K562 (cell line): ENCODE data around the gene MBD5. TPM values are rescaled to one million over a fixed set of nuclear protein-coding genes. Genes with fewer than 3 reads are reported as not detected.
A peak's percentile ranks its signal among the peaks of the same experiment; 100 is the strongest.

ENCODE experiments used
- BCL6 ChIP-seq: fragments of 250-450 bp; sonication (Bioruptor Pico); IDR thresholded peaks from 2 replicates; pipeline ENCODE4 v1.4.0; 2020
- BRCA1 ChIP-seq, 2 experiments: fragments of 450-650 bp in 1 of 2; sonication (generic) in 1 of 2; formaldehyde crosslinking in 1 of 2; IDR thresholded peaks; 2 replicates each; pipeline versions ENCODE4 v1.5.0 to v1.6.1; 2017 to 2020; ENCODE audit warnings: mild to moderate bottlenecking in 1 of 2, missing genetic modification reagents in 1 of 2
- CREB1 ChIP-seq, 2 experiments: sonication (generic) in 1 of 2; formaldehyde crosslinking in 1 of 2; IDR thresholded peaks; 2 replicates each; pipeline versions ENCODE4 v1.6.1 to v1.8.0; 2012 to 2022; ENCODE audit warnings: inconsistent platforms in 1 of 2, mild to moderate bottlenecking in 1 of 2, missing genetic modification reagents in 1 of 2, moderate library complexity in 1 of 2
- CXXC5 ChIP-seq: fragments of 250-450 bp; sonication (Bioruptor Pico); IDR thresholded peaks from 2 replicates; pipeline ENCODE4 v1.8.0; 2022; ENCODE audit warnings: inconsistent platforms, mild to moderate bottlenecking, moderate library complexity
- ELF1 ChIP-seq: fragments of 200-800 bp; sonication (Bioruptor generic); IDR thresholded peaks from 2 replicates; pipeline ENCODE4 v1.6.1; 2016; ENCODE audit warnings: missing genetic modification characterization, missing compliant biosample characterization
- FOXA1 ChIP-seq: fragments of 450-650 bp; IDR thresholded peaks from 2 replicates; pipeline ENCODE4 v1.6.1; 2016; ENCODE audit warnings: mild to moderate bottlenecking, borderline replicate concordance
- GTF2A2 ChIP-seq: IDR thresholded peaks from 2 replicates; pipeline ENCODE4 v1.6.1; 2016; ENCODE audit warnings: mild to moderate bottlenecking, missing genetic modification characterization, missing compliant biosample characterization
- MCM3 ChIP-seq: fragments of 450-650 bp; IDR thresholded peaks from 2 replicates; pipeline ENCODE4 v1.6.1; 2016
- MECOM ChIP-seq: fragments of 250-450 bp; sonication (Bioruptor Pico); IDR thresholded peaks from 2 replicates; pipeline ENCODE4 v1.8.0; 2022; ENCODE audit warnings: inconsistent platforms
- MEIS2 ChIP-seq: fragments of 450-650 bp; IDR thresholded peaks from 2 replicates; pipeline ENCODE4 v1.6.1; 2014; ENCODE audit warnings: mild to moderate bottlenecking; ENCODE audit not compliant: partially characterized antibody
- MTF1 ChIP-seq: fragments of 250-450 bp; sonication (Bioruptor Pico); IDR thresholded peaks from 2 replicates; pipeline ENCODE4 v1.9.0; 2021; ENCODE audit warnings: moderate library complexity, mild to moderate bottlenecking, inconsistent platforms, borderline replicate concordance
- PHB ChIP-seq: fragments of 250-450 bp; sonication (Bioruptor Pico); IDR thresholded peaks from 2 replicates; pipeline ENCODE4 v1.5.0; 2021
- RBM34 ChIP-seq: fragments of 200-400 bp; formaldehyde crosslinking; IDR thresholded peaks from 2 replicates; pipeline ENCODE4 v1.6.1; 2018; ENCODE audit warnings: low read length, borderline replicate concordance; ENCODE audit not compliant: insufficient read depth
- SMAD4 ChIP-seq: fragments of 250-450 bp; sonication (Bioruptor Pico); conservative IDR thresholded peaks from 2 replicates; pipeline ENCODE4 v1.8.0; 2021; ENCODE audit warnings: inconsistent platforms, mild to moderate bottlenecking, moderate library complexity
- SNRNP70 ChIP-seq: fragments of 200-400 bp; formaldehyde crosslinking; optimal IDR thresholded peaks from 2 replicates; pipeline ENCODE3; 2017; ENCODE audit warnings: low read depth, low read length
- TAF1 ChIP-seq: IDR thresholded peaks from 2 replicates; pipeline ENCODE4 v1.6.1; 2011; ENCODE audit warnings: mild to moderate bottlenecking, low read length, moderate library complexity; ENCODE audit not compliant: insufficient read depth, control insufficient read depth, severe bottlenecking; ENCODE audit errors: extremely low read depth
- TEAD2 ChIP-seq: fragments of 450-650 bp; IDR thresholded peaks from 2 replicates; pipeline ENCODE4 v1.6.1; 2016; ENCODE audit warnings: missing genetic modification characterization, control low read depth, missing compliant biosample characterization
- THRAP3 ChIP-seq: fragments of 450-650 bp; IDR thresholded peaks from 2 replicates; pipeline ENCODE4 v1.6.1; 2016; ENCODE audit warnings: mild to moderate bottlenecking, inconsistent platforms, borderline replicate concordance
- XRCC4 ChIP-seq: IDR thresholded peaks from one replicate; pipeline ENCODE4 v1.6.1; 2011; ENCODE audit not compliant: insufficient read depth, insufficient read length; ENCODE audit errors: extremely low read depth
- XRCC5 ChIP-seq: fragments of 200-400 bp; formaldehyde crosslinking; IDR thresholded peaks from 2 replicates; pipeline ENCODE4 v1.6.1; 2017; ENCODE audit warnings: low read depth, mild to moderate bottlenecking, low read length
- ZFP1 ChIP-seq: fragments of 450-650 bp; formaldehyde crosslinking; IDR thresholded peaks from 2 replicates; pipeline ENCODE4 v1.4.0; 2020; ENCODE audit warnings: mild to moderate bottlenecking, mixed read lengths
- ZKSCAN1 ChIP-seq: fragments of 150-350 bp; IDR thresholded peaks from 2 replicates; pipeline ENCODE4 v1.6.1; 2016; ENCODE audit warnings: low read depth, low read length
- ZNF124 ChIP-seq: sonication (generic); formaldehyde crosslinking; IDR thresholded peaks from 2 replicates; pipeline ENCODE4 v1.8.1; 2022; ENCODE audit warnings: missing genetic modification reagents
- ZNF212 ChIP-seq: fragments of 450-650 bp; formaldehyde crosslinking; IDR thresholded peaks from 2 replicates; pipeline ENCODE4 v1.4.0; 2020; ENCODE audit warnings: mild to moderate bottlenecking
- ZNF316 ChIP-seq: fragments of 450-650 bp; IDR thresholded peaks from 2 replicates; pipeline ENCODE4 v1.6.1; 2016
- ZNF324 ChIP-seq: fragments of 250-450 bp; sonication (Bioruptor Pico); IDR thresholded peaks from 2 replicates; pipeline ENCODE4 v1.4.0; 2020; ENCODE audit warnings: mild to moderate bottlenecking
- ZNF551 ChIP-seq: fragments of 250-450 bp; sonication (Bioruptor Pico); IDR thresholded peaks from 2 replicates; pipeline ENCODE4 v1.5.0; 2021; ENCODE audit warnings: mild to moderate bottlenecking, moderate library complexity
- ZSCAN29 ChIP-seq: fragments of 450-650 bp; IDR thresholded peaks from 2 replicates; pipeline ENCODE4 v1.6.1; 2017
- polyA plus RNA-seq, 8 experiments: library from polyadenylated mRNA; depleted of rRNA in 4 of 8; stranded (reverse) in 5 of 8; unstranded in 3 of 8; fragments of >200 nt; fragmentation: Nextera tagmentation in 2 of 8; fragmentation: Illumina TruSeq in 1 of 8; extraction: Ambion mirVana in 2 of 8; extraction: Trizol in 1 of 8; gene quantifications; 2 replicates each; pipeline versions ENCODE4 v1.2.1 to v1.2.3, GENCODE V29; 2011 to 2014; ENCODE audit warnings: inconsistent platforms in 1 of 8, missing spikeins in 1 of 8
- total RNA-seq, 7 experiments: library from RNA; depleted of rRNA in 6 of 7; stranded (reverse); fragments of >200 nt in 6 of 7; fragmentation: Illumina TruSeq in 2 of 7; extraction: Trizol in 2 of 7; gene quantifications; 2 replicates each; pipeline versions ENCODE4 v1.2.1 to v1.2.3, GENCODE V29; 2011 to 2021; ENCODE audit warnings: low replicate concordance in 1 of 7
- TF ChIP-seq, protein P1 (sequence below): fragments of 250-450 bp; sonication (Bioruptor Pico); IDR thresholded peaks from 2 replicates; pipeline ENCODE4 v1.4.0; 2020; ENCODE audit warnings: mild to moderate bottlenecking, moderate library complexity

The MBD5 gene
- total and polyA plus RNA-seq, 9 of the 15 experiments (the other 6 are each of a cell fraction or from before 2014, with no cell fraction given): 3.4 to 14.5 (median 9.0) TPM

DNA sequence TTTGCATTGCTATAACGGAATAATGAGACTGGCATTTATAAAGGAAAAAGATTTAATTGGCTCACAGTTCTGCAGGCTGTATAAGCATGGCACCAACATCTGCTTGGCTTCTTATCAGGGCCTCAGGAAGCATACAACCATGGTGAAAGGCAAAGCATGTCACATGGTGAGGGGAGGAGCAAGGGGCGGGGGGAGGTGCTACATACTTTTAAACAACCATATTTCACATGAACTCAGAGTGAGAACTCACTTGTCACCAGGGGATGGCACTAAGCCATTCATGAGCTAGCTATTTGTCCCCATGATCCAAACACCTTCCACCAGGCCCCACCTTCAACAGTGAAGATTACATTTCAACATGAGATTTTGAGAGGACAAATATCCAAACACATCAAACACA is 188.7 kb downstream of the MBD5 start (continued):
- TF ChIP-seq ZSCAN29 (no peak), ZKSCAN1 (no peak), SNRNP70 (no peak), TEAD2 (no peak), CREB1 (IDR thresholded peaks at IDR 0.05) (no peak), CREB1 (CRISPR knock-in tag; IDR thresholded peaks at IDR 0.05) (no peak), MTF1 (no peak), TAF1 (no peak), MEIS2 (peak; percentile 72), XRCC5 (no peak), FOXA1 (no peak), ZNF316 (peak; percentile 17; the same call in 1 of the 2 replicates), CXXC5 (CRISPR knock-in tag) (no peak), ZNF124 (CRISPR knock-in tag) (no peak), PHB (CRISPR knock-in tag) (no peak), ZNF551 (CRISPR knock-in tag) (no peak), BRCA1 (IDR thresholded peaks at IDR 0.05) (no peak), BRCA1 (CRISPR knock-in tag; IDR thresholded peaks at IDR 0.05) (no peak), ZFP1 (CRISPR knock-in tag) (no peak), GTF2A2 (tag) (no peak), ELF1 (no peak), ZNF324 (CRISPR knock-in tag) (no peak), BCL6 (CRISPR knock-in tag) (no peak), MCM3 (no peak), SMAD4 (CRISPR knock-in tag) (no peak), THRAP3 (no peak), RBM34 (no peak), ZNF212 (CRISPR knock-in tag) (no peak), XRCC4 (no peak), MECOM (no peak)
- TF ChIP-seq, protein P1, sequence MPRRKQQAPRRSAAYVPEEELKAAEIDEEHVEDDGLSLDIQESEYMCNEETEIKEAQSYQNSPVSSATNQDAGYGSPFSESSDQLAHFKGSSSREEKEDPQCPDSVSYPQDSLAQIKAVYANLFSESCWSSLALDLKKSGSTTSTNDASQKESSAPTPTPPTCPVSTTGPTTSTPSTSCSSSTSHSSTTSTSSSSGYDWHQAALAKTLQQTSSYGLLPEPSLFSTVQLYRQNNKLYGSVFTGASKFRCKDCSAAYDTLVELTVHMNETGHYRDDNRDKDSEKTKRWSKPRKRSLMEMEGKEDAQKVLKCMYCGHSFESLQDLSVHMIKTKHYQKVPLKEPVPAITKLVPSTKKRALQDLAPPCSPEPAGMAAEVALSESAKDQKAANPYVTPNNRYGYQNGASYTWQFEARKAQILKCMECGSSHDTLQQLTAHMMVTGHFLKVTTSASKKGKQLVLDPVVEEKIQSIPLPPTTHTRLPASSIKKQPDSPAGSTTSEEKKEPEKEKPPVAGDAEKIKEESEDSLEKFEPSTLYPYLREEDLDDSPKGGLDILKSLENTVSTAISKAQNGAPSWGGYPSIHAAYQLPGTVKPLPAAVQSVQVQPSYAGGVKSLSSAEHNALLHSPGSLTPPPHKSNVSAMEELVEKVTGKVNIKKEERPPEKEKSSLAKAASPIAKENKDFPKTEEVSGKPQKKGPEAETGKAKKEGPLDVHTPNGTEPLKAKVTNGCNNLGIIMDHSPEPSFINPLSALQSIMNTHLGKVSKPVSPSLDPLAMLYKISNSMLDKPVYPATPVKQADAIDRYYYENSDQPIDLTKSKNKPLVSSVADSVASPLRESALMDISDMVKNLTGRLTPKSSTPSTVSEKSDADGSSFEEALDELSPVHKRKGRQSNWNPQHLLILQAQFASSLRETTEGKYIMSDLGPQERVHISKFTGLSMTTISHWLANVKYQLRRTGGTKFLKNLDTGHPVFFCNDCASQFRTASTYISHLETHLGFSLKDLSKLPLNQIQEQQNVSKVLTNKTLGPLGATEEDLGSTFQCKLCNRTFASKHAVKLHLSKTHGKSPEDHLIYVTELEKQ: no peak
